K562 (cell line): ENCODE measurements around the gene SHISAL1. TPM values are rescaled to one million over a fixed set of nuclear protein-coding genes. Genes with fewer than 3 reads are reported as not detected.

Source experiments
- ATAC-seq: fragments of 200-7000 bp; cut with Tn5 transposase; 3 replicates; pipeline ENCODE4 v1.9.1; 2020; ENCODE audit warnings: moderate library complexity
- BruUV-seq: library from RNA; stranded (reverse); fragments of 400-500 nt; replicated peaks from 2 replicates; lab custom pipeline; 2021; lab: Mats Ljungman, UMichigan
- CTCF ChIA-PET: fragments of 300-600 bp; formaldehyde crosslinking; extraction: SDS; loops from one replicate; lab custom pipeline; 2021; ENCODE audit warnings: low intra/inter-chr PET ratio; lab: Yijun Ruan, JAX
- POLR2A ChIA-PET: fragments of 300-600, 350-650 bp; sonication (Branson Sonifier 250); formaldehyde crosslinking; extraction: SDS; loops from one replicate; lab custom pipeline; 2021; ENCODE audit warnings: antibody characterized with exemption, inconsistent platforms; lab: Yijun Ruan, JAX
- DNase-seq, 4 experiments: peaks; one replicate each; pipeline versions ENCODE4 v3.0.0 to v3.0.0-alpha.2; 2011 to 2018; ENCODE audit warnings: low spot score in 3 of 4, mixed read lengths in 3 of 4; ENCODE audit errors: extremely low read depth in 1 of 4
- FAIRE-seq: peaks from 2 replicates; lab custom pipeline; 2011; peaks lifted over from hg19 to GRCh38; lab: Jason Lieb, UNC
- H2AFZ ChIP-seq: 2 replicates; pipeline ENCODE4 v1.6.0; 2011; ENCODE audit warnings: low read depth, low read length, control low read depth, inconsistent platforms
- H3K27ac ChIP-seq: fragments of 200-600 bp; 3 replicates; pipeline ENCODE4 v1.8.0; 2011; ENCODE audit warnings: low read depth, mild to moderate bottlenecking, control low read depth, inconsistent platforms, low read length, moderate library complexity, mixed read lengths; ENCODE audit errors: extremely low read depth
- H3K27me3 ChIP-seq, 2 experiments: fragments of 300-600 bp in 1 of 2; 2 replicates in 1 of 2; 3 replicates in 1 of 2; pipeline versions ENCODE4 v1.6.0 to v1.8.0; 2011; ENCODE audit warnings: inconsistent platforms in 2 of 2, low read length in 2 of 2, mild to moderate bottlenecking in 1 of 2, mixed read lengths in 1 of 2, moderate library complexity in 1 of 2; ENCODE audit not compliant: control insufficient read depth in 2 of 2, insufficient read depth in 2 of 2
- H3K36me3 ChIP-seq: fragments of 300-600 bp; 3 replicates; pipeline ENCODE4 v1.8.0; 2011; ENCODE audit warnings: mild to moderate bottlenecking, low read length, inconsistent platforms; ENCODE audit not compliant: control insufficient read depth, insufficient read depth
- H3K4me1 ChIP-seq, 2 experiments: fragments of 200-600 bp in 1 of 2; replicated peaks in 1 of 2; 2 replicates in 1 of 2; 3 replicates in 1 of 2; pipeline versions ENCODE4 v1.5.1 to v1.8.0; 2011; ENCODE audit warnings: inconsistent platforms in 2 of 2, low read length in 2 of 2, mild to moderate bottlenecking in 1 of 2, mixed read lengths in 1 of 2, moderate library complexity in 1 of 2; ENCODE audit not compliant: control insufficient read depth in 2 of 2, insufficient read depth in 2 of 2
- H3K4me2 ChIP-seq: 2 replicates; pipeline ENCODE4 v1.6.1; 2011; ENCODE audit warnings: low read length, control low read depth, inconsistent platforms, mixed read lengths; ENCODE audit not compliant: insufficient read depth
- H3K4me3 ChIP-seq: fragments of 200-600 bp; sonication (generic), shearing (Covaris generic); 2 replicates; pipeline ENCODE4 v1.5.1; 2016; ENCODE audit warnings: control low read depth, inconsistent platforms
- H3K79me2 ChIP-seq: fragments of 200-600 bp; 3 replicates; pipeline ENCODE4 v1.8.0; 2011; ENCODE audit warnings: low read length, inconsistent platforms; ENCODE audit not compliant: control insufficient read depth, insufficient read depth
- H3K9ac ChIP-seq, 2 experiments: 2 replicates each; pipeline versions ENCODE4 v1.6.0 to v1.6.1; 2011; ENCODE audit warnings: low read depth in 2 of 2, low read length in 2 of 2, control low read depth in 1 of 2, inconsistent platforms in 1 of 2, mild to moderate bottlenecking in 1 of 2, mixed read lengths in 1 of 2; ENCODE audit not compliant: insufficient read depth in 1 of 2
- H3K9me1 ChIP-seq: one replicate; pipeline ENCODE4 v1.6.0; 2011; ENCODE audit warnings: inconsistent platforms, mild to moderate bottlenecking, low read length, moderate library complexity; ENCODE audit not compliant: control insufficient read depth, insufficient read depth
- H3K9me3 ChIP-seq: replicated peaks from 2 replicates; pipeline ENCODE4 v1.5.1; 2011; ENCODE audit warnings: low read depth, low read length, inconsistent platforms; ENCODE audit not compliant: control insufficient read depth, insufficient read depth
- H4K20me1 ChIP-seq: replicated peaks from 2 replicates; pipeline ENCODE4 v1.6.1; 2011; ENCODE audit warnings: low read length, inconsistent platforms, mixed read lengths; ENCODE audit not compliant: control insufficient read depth, insufficient read depth
- CBX2 ChIP-seq: fragments of 200-600 bp; sonication (generic); IDR thresholded peaks from one replicate; pipeline ENCODE4 v1.6.1; 2012; ENCODE audit warnings: mild to moderate bottlenecking, low read length, inconsistent platforms; ENCODE audit not compliant: insufficient read depth, poor library complexity, severe bottlenecking
- HCFC1 ChIP-seq: IDR thresholded peaks from 2 replicates; pipeline ENCODE4 v1.6.1; 2012; ENCODE audit warnings: low read depth, low read length, improper control_type of control experiment
- IRF2 ChIP-seq: sonication (generic); formaldehyde crosslinking; IDR thresholded peaks from 2 replicates; pipeline ENCODE4 v1.8.1; 2022; ENCODE audit warnings: mild to moderate bottlenecking, missing genetic modification reagents
- KHSRP ChIP-seq: fragments of 450-650 bp; IDR thresholded peaks from 2 replicates; pipeline ENCODE4 v1.6.1; 2017
- NFATC3 ChIP-seq: fragments of 450-650 bp; IDR thresholded peaks from 2 replicates; pipeline ENCODE4 v1.6.1; 2017; ENCODE audit warnings: mild to moderate bottlenecking
- OTX1 ChIP-seq: fragments of 450-650 bp; formaldehyde crosslinking; IDR thresholded peaks from 2 replicates; pipeline ENCODE4 v1.4.0; 2022; ENCODE audit warnings: mild to moderate bottlenecking
- ZNF586 ChIP-seq: fragments of 450-650 bp; formaldehyde crosslinking; conservative IDR thresholded peaks from 2 replicates; pipeline ENCODE4 v1.4.0; 2020; ENCODE audit warnings: mild to moderate bottlenecking, moderate library complexity
- WGBS: fragments of 100-300 bp; shearing (Covaris generic); methylation state at CpG from one replicate; pipeline ENCODE4 v1.1.6; 2016; ENCODE audit warnings: low coverage, mixed read lengths; ENCODE audit not compliant: insufficient coverage; ENCODE audit errors: missing lambda C conversion rate; 5-methylcytosine and 5-hydroxymethylcytosine counted together
- in situ Hi-C: fragments of 300-500 bp; cut with MboI; formaldehyde crosslinking; loops from 4 replicates; pipeline ENCODE4 v1.15.0; 2018; ENCODE audit warnings: inconsistent platforms, mixed read lengths
- intact Hi-C: fragments of 100-400 bp; cut with micrococcal nuclease; formaldehyde crosslinking; loops from 2 replicates; pipeline ENCODE4 v1.14.2; 2022
- polyA plus RNA-seq, 8 experiments: library from polyadenylated mRNA; depleted of rRNA in 4 of 8; stranded (reverse) in 5 of 8; unstranded in 3 of 8; fragments of >200 nt; fragmentation: Nextera tagmentation in 2 of 8; fragmentation: Illumina TruSeq in 1 of 8; extraction: Ambion mirVana in 2 of 8; extraction: Trizol in 1 of 8; gene quantifications; 2 replicates each; pipeline versions ENCODE4 v1.2.1 to v1.2.3, GENCODE V29; 2011 to 2014; ENCODE audit warnings: inconsistent platforms in 1 of 8, missing spikeins in 1 of 8
- total RNA-seq, 7 experiments: library from RNA; depleted of rRNA in 6 of 7; stranded (reverse); fragments of >200 nt in 6 of 7; fragmentation: Illumina TruSeq in 2 of 7; extraction: Trizol in 2 of 7; gene quantifications; 2 replicates each; pipeline versions ENCODE4 v1.2.1 to v1.2.3, GENCODE V29; 2011 to 2021; ENCODE audit warnings: low replicate concordance in 1 of 7
- TF ChIP-seq, protein P1 (sequence below): fragments of 200-600 bp; sonication (generic); IDR thresholded peaks from one replicate; pipeline ENCODE4 v1.6.1; 2012; ENCODE audit warnings: mild to moderate bottlenecking, low read depth, low read length, inconsistent platforms
- TF ChIP-seq, protein P2 (sequence below): fragments of 450-650 bp; formaldehyde crosslinking; conservative IDR thresholded peaks from 2 replicates; pipeline ENCODE4 v1.4.0; 2022; ENCODE audit warnings: mild to moderate bottlenecking, missing genetic modification characterization
- TF ChIP-seq, protein P3 (sequence below): fragments of 200-800 bp; sonication (Bioruptor generic); IDR thresholded peaks from 2 replicates; pipeline ENCODE4 v1.6.1; 2017; ENCODE audit warnings: missing genetic modification characterization, missing compliant biosample characterization

SHISAL1 gene
- total and polyA plus RNA-seq, 9 of the 15 experiments (the other 6 are each of a cell fraction or from before 2014, with no cell fraction given), result not detected

DNA sequence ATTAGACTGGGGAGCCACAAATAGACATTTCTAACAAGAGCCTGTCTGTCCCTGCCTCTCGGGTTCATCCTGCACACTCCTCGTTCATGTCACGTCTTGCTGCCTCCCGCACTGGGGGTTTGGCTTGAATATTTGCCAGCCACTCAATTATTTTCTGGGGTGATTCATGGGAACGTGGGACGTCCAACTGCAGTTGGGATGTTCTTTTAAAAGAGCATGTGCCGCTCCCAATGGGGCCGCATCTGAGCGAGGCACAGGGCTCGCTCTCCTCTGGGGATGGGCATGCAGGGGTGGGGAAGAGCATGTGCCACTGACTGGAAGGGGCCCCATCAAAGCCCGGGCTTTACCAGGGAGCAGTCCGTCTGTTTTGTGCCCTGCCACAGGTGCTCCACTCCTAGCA lies 88.6 kb downstream of the SHISAL1 start:
- BruUV-seq, result no TSS peak
- Histone ChIP-seq H3K4me3 (no peak overlapping the region), H3K9me1 (no peaks in the 10 kb centered on the region), H3K27ac (no peak overlapping the region), H3K27me3 (peaks cover 0 to 16% of the 10 kb centered on the region in 2 experiments; a peak in 2 of 5 replicates), H3K4me1 (no peaks in the 10 kb centered on the region), H3K79me2 (no peaks in the 10 kb centered on the region), H4K20me1 (no peaks in the 10 kb centered on the region), H3K9me3 (no peaks in the 10 kb centered on the region), H3K36me3 (no peaks in the 10 kb centered on the region), H3K9ac (no peak overlapping the region), H2AFZ (no peak overlapping the region), H3K4me2 (no peak overlapping the region)
- CTCF ChIA-PET, result no interaction called here
- intact Hi-C loops, result no loop called here
- no peak for FAIRE-seq
- POLR2A ChIA-PET, result no interaction called here
- no peak for ATAC-seq
- WGBS, result under 1% methylated on average over 12 of the region's 12 CpGs
- no peak for DNase-seq
- in situ Hi-C loops, result no loop called here
- no peak for TF ChIP-seq OTX1 (CRISPR knock-in tag)
- TF ChIP-seq, protein P1, sequence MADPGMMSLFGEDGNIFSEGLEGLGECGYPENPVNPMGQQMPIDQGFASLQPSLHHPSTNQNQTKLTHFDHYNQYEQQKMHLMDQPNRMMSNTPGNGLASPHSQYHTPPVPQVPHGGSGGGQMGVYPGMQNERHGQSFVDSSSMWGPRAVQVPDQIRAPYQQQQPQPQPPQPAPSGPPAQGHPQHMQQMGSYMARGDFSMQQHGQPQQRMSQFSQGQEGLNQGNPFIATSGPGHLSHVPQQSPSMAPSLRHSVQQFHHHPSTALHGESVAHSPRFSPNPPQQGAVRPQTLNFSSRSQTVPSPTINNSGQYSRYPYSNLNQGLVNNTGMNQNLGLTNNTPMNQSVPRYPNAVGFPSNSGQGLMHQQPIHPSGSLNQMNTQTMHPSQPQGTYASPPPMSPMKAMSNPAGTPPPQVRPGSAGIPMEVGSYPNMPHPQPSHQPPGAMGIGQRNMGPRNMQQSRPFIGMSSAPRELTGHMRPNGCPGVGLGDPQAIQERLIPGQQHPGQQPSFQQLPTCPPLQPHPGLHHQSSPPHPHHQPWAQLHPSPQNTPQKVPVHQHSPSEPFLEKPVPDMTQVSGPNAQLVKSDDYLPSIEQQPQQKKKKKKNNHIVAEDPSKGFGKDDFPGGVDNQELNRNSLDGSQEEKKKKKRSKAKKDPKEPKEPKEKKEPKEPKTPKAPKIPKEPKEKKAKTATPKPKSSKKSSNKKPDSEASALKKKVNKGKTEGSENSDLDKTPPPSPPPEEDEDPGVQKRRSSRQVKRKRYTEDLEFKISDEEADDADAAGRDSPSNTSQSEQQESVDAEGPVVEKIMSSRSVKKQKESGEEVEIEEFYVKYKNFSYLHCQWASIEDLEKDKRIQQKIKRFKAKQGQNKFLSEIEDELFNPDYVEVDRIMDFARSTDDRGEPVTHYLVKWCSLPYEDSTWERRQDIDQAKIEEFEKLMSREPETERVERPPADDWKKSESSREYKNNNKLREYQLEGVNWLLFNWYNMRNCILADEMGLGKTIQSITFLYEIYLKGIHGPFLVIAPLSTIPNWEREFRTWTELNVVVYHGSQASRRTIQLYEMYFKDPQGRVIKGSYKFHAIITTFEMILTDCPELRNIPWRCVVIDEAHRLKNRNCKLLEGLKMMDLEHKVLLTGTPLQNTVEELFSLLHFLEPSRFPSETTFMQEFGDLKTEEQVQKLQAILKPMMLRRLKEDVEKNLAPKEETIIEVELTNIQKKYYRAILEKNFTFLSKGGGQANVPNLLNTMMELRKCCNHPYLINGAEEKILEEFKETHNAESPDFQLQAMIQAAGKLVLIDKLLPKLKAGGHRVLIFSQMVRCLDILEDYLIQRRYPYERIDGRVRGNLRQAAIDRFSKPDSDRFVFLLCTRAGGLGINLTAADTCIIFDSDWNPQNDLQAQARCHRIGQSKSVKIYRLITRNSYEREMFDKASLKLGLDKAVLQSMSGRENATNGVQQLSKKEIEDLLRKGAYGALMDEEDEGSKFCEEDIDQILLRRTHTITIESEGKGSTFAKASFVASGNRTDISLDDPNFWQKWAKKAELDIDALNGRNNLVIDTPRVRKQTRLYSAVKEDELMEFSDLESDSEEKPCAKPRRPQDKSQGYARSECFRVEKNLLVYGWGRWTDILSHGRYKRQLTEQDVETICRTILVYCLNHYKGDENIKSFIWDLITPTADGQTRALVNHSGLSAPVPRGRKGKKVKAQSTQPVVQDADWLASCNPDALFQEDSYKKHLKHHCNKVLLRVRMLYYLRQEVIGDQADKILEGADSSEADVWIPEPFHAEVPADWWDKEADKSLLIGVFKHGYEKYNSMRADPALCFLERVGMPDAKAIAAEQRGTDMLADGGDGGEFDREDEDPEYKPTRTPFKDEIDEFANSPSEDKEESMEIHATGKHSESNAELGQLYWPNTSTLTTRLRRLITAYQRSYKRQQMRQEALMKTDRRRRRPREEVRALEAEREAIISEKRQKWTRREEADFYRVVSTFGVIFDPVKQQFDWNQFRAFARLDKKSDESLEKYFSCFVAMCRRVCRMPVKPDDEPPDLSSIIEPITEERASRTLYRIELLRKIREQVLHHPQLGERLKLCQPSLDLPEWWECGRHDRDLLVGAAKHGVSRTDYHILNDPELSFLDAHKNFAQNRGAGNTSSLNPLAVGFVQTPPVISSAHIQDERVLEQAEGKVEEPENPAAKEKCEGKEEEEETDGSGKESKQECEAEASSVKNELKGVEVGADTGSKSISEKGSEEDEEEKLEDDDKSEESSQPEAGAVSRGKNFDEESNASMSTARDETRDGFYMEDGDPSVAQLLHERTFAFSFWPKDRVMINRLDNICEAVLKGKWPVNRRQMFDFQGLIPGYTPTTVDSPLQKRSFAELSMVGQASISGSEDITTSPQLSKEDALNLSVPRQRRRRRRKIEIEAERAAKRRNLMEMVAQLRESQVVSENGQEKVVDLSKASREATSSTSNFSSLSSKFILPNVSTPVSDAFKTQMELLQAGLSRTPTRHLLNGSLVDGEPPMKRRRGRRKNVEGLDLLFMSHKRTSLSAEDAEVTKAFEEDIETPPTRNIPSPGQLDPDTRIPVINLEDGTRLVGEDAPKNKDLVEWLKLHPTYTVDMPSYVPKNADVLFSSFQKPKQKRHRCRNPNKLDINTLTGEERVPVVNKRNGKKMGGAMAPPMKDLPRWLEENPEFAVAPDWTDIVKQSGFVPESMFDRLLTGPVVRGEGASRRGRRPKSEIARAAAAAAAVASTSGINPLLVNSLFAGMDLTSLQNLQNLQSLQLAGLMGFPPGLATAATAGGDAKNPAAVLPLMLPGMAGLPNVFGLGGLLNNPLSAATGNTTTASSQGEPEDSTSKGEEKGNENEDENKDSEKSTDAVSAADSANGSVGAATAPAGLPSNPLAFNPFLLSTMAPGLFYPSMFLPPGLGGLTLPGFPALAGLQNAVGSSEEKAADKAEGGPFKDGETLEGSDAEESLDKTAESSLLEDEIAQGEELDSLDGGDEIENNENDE, result no peak
- no peak for TF ChIP-seq IRF2 (CRISPR knock-in tag)
- TF ChIP-seq KHSRP, result no peak
- TF ChIP-seq, protein P2, sequence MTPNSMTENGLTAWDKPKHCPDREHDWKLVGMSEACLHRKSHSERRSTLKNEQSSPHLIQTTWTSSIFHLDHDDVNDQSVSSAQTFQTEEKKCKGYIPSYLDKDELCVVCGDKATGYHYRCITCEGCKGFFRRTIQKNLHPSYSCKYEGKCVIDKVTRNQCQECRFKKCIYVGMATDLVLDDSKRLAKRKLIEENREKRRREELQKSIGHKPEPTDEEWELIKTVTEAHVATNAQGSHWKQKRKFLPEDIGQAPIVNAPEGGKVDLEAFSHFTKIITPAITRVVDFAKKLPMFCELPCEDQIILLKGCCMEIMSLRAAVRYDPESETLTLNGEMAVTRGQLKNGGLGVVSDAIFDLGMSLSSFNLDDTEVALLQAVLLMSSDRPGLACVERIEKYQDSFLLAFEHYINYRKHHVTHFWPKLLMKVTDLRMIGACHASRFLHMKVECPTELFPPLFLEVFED (CRISPR knock-in tag), result no peak
- TF ChIP-seq ZNF586, result no peak
- TF ChIP-seq, protein P3, sequence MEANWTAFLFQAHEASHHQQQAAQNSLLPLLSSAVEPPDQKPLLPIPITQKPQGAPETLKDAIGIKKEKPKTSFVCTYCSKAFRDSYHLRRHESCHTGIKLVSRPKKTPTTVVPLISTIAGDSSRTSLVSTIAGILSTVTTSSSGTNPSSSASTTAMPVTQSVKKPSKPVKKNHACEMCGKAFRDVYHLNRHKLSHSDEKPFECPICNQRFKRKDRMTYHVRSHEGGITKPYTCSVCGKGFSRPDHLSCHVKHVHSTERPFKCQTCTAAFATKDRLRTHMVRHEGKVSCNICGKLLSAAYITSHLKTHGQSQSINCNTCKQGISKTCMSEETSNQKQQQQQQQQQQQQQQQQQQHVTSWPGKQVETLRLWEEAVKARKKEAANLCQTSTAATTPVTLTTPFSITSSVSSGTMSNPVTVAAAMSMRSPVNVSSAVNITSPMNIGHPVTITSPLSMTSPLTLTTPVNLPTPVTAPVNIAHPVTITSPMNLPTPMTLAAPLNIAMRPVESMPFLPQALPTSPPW (CRISPR knock-in tag), result no peak
- TF ChIP-seq CBX2, result no peak
- no peak for TF ChIP-seq NFATC3
- TF ChIP-seq HCFC1, result no peak
